Measurements from ENCODE around the gene TNFRSF1B.

- TF ChIP-seq SP1 (IDR thresholded peaks at IDR 0.05; ENCODE audit: low read depth) (no peak), ELF1 (IDR thresholded peaks at IDR 0.05; ENCODE audit: borderline replicate concordance, low read depth) (no peak), CTCF (IDR thresholded peaks at IDR 0.05 in 2 of 3, conservative IDR thresholded peaks at IDR 0.05 in 1 of 3; ENCODE audit: borderline replicate concordance in 1 of 3, insufficient read depth in 1 of 3, low read depth in 2 of 3, low read length in 2 of 3) (no peak), CEBPB (IDR thresholded peaks at IDR 0.05; ENCODE audit: low read depth) (no peak), EZH2 (IDR thresholded peaks at IDR 0.05) (no peak), EGR1 (IDR thresholded peaks at IDR 0.05; ENCODE audit: low read depth) (no peak)
These were observed 39.5 kb upstream of the TNFRSF1B start for GRCh38 chr1:12127206-12127810.
